Midbrain (tissue), 1 donor: ENCODE data around the gene CPSF4.
A peak's percentile ranks its signal among the peaks of the same experiment; 100 is the strongest.
"Not testable (repeated sequence)": the region's sequence is repeated elsewhere in the genome, so short reads cannot be mapped to it uniquely, and the experiment has no call there.

Experiments used
- DNase-seq: peaks from one replicate; lab custom pipeline; 2025; lab: John Stamatoyannopoulos, UW

Gene CPSF4

DNA sequence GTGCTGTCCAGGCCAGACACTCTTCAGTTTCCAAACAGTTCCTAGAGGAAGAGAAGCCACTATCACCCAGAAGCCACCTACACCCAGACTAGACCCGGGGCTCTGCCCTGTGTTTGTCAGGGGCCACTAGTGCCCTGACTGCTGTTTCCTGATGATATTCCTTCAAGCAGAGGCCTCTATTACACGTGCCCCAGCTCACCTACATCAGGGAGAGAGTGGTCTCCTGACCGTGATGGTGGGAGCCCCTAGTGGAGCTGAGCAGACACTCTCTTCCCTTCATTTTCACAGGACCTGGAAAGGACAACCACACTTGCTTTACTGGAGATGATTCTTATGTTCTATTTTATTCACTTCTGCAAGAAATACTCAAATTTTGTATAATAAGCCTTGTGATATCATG is 52.1 kb downstream of the CPSF4 start:
- no peak for DNase-seq

DNA sequence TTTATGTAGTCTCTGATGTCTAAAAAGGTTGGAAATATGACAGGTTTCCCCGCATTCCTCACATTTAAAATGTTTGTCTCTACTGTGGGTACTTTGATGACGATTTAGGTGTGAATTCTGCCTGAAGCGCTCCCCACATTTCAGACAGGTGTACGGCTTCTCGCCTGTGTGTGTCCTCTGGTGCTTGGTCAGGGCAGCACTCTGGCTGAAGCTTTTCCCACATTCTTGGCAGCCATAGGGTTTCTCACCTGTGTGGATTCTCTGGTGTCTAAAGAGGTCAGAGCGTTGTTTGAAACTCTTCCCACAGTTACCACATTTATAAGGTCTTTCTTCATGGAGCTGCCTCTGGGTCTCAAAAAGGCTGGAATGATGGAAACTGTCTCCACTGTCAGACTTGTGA is 55.1 kb downstream of the CPSF4 start:
- no peak for DNase-seq

DNA sequence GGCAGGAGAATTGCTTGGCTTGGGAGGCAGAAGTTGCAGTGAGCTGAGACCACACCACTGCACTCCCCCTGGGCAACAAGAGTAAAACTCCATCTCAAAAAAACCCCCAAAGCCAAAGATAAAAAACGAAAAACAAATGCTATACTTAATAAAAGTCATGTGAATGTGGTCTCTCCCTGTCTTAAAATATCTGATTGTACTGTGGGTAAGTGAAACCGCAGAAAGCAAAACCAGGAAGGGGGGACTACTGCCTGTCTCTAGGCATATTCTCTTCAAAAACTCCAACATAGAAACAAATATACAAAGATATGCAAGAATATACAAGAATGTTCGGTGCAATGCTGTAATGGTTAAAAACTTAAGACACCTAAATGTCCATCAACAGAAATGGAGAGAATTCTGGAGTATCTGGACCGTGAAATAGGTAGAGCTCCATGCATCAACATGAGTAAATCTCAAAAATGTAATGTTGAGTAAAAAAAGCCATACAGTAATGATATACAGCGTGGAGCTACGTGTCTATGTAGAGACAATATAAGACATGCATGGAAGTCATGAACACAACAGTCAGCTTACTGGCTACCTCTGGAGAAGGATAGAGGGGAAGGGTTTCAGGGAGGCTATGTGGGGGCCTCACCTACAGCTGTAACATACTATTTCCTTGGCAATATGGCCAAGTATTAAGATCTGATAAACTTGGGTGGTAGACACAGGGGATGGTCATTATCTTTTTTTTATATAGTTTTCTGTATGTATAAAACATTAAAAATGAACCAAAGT is 59.2 kb downstream of the CPSF4 start:
- no peak for DNase-seq

DNA sequence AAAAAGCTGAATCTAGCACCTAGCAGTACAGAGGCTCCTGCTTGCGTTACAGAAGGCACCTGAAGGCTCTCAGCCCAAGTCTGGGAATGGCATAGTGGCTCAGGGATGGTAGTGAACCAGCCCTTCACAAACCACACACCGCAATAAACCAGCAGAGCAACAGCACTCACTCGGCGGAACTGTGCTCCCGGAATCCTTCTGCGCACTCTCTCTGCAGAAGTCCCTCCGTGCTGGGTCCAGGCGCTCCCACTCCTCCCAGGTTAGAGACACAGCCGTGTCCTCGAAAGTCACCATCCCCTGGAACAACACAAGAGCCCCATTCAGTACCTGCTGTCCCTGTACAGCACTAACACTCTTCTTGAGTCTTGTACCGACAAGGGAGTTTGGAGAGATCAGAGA is 59.8 kb downstream of the CPSF4 start:
- DNase-seq = no peak

DNA sequence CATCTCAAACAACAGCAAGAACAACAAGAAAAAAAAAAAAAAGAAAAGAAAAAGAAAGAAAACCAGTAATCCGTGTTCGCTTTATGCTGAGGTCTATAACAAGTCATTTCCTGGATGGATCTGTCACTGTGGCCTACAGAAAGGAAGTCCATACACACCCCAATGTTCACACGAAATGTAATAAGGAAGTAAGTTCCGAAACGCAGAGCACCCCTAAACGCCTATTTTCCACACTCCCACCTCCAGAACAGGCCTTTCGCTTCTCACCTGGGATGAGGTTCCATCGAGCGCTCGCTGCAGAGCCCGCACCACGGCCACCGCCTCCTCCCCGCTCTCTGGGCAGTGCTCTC is 60.6 kb downstream of the CPSF4 start:
- DNase-seq = no peak

DNA sequence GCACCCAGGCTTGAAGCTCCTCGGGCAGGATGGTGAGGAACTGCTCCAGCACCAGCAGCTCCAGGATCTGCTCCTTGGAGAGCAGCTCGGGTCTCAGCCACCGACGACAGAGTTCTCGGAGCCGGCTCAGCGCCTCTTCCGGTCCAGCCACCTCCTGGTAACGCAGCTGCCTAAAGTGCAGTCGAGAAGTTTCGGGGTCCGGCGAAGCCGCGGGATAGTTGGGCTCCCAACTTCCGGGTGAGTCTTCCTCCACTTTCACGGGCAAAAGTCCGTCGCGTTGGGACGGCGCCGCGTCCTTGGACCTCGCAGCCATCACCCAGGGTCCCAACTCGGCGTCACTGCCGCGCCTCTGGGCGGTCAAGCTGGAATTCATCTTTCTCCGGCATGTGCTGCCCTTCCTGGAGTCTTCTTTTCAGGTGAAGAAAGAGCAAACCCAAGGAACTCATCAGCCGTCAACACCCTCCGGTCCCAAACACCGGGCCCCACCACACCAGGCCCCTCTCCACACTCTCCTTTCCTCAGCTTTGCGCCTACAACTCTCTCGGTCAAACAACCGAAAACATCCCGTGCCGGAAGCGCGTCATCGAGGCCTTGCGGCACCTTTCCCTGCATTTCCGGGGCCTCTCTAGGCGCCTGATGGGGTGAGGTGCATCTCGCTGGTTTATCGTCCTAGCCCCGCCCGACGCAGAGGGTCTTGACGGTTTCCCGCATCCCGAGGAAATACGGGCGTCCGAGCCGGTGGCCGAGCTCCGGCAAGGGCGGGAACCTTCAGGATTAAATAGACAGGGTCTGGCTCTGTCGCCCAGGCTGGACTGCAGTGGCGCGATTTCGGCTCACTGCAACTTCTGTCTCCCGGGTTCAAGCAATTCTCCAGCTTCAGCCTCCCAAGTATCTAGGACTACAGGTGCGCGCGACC is 61.2 kb downstream of the CPSF4 start, which contains the start of gene ZNF394:
ZNF394 (minus strand) TSS at position 561 of the 916 bp plus-strand sequence; CDS start at position 373, 188 bp downstream.
- DNase-seq = peak; percentile 95

DNA sequence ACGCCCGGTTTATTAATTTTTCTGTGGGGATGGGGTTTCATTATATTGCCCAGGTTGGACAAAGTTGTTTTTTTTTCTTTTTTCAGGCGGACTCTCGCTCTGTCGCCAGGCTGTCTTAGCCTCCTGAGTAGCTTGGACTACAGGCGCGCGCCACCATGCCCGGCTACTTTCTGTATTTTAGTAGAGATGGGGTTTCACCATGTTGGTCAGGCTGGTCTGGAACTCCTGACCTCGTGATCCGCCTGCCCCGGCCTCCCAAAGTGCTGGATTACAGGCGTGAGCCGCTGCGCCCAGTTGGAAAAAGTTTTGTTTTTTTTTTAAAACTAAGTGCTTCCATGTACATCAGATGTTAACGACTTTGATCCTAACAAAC is 61.9 kb downstream of the CPSF4 start:
- DNase-seq = no peak

DNA sequence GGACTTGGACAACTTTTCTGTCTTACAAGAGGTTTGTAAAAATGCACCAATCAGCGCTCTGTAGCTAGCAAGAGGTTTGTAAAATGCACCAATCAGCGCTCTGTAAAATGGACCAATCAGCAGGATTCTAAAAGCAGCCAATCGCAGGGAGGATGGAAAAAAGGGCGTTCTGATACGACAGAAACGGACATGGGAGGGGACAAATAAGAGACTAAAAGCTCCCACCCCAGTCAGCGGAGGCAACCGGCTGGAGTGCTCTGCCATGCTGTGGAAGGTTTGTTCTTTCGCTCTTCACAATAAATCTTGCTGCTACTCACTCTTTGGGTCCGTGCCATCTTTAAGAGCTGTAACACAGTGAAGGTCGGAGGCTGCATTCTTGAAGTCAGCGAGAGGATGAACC is 62.5 kb downstream of the CPSF4 start:
- not testable (repeated sequence) for DNase-seq

DNA sequence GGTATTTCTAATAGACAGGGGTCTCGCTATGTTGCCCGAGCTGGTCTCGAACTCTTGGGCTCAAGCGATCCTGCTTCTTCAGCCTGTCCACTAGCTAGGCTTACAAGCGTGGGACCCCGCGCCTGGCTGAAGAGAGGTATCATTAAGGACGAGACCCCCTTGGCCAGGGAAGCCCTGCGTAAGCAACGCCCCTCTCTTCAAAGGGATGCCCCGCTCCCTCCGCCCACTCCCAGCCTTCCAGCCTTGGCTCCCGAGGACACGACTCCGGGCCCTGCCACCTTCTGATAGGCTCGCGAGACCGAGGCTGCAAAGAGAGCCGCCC is 65.5 kb downstream of the CPSF4 start:
- DNase-seq = no peak

DNA sequence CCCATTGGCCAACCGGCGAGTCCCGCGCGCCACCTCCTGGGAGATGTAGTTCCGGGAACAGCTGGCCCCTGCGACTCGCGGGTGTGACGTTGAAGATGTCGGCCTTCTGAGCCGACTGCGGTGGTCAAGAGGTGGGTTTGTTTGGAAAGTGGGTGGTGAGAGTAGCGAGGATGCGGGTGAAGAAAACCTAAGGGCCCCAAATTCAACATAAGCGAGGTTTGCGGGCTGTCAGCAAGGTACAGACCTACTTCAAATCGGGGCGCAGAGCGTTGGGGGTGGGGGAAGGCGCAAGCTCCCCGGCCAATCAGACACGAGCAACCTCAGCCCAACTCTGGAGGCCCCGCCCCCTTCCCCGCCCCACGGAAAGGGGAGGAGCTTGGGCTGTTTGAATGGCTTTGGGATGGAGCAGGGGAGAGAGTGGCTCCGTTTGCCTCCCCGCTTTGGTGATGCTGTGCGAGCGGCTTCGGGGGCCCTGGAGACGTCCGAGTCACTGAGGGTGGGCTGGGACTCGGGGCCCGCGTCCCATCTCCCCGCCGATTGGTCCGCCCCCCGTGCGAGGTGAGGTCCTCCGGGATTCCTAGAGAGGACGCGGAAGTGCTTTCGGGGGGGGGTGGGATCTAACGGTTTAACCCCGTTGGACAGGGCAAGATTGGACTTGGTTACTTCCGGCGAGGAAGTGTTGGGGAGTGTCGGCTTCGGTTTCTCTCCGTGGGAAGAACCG is 66.0 kb downstream of the CPSF4 start, which contains the start of gene ZKSCAN5:
ZKSCAN5 (plus strand) TSS at position 60 of the 721 bp plus-strand sequence. CDS start 1,383 bp downstream, outside the sequence.
- DNase-seq = peak; percentile 97

DNA sequence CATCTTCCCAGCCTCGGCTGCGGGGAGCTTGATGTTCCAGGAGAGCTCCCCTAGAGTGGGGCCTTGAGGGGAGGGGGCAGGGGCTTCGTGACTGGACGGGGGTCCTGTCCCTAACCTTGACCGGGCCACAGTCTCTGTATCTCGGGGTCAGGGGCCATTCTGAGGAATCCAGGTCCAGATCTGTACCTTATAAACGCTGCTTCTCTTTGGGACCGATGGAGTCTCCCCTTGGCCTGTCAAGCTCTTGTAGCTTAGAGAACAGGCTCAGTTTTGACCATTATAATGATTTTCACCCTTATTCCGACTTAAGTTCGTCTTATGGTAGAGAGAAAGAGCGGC is 66.5 kb downstream of the CPSF4 start:
- DNase-seq = no peak
